GM12875 (cell line): ENCODE data around the gene SCRG1.

Source experiments
- H3K4me3 ChIP-seq: one replicate; pipeline ENCODE4 v1.5.1; 2011; ENCODE audit warnings: low read depth, low read length, control low read depth
- TF ChIP-seq, protein P1 (sequence below): IDR thresholded peaks from 2 replicates; pipeline ENCODE4 v1.5.1; 2011; ENCODE audit warnings: low read depth, mild to moderate bottlenecking, control low read depth, inconsistent platforms, low read length, moderate library complexity, borderline replicate concordance; ENCODE audit not compliant: insufficient read depth

Gene SCRG1

DNA sequence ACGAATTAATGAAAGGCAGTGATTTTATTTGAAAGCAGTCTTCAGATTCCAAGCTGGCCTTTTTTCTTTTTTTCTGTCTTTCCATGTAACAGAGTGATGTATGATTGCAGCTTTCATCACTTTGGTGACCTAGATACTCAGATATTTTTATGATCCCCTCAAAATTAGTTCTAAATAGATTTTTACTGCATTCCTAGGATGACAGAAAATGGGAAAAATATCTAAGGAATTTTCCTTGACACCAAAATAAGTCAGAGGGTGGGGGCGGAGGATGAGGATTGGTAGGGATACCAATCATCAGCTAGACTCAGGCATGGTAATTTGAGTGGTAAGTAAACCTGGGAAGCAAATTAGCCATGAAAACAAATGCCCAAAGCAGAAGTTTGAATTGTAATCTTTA, 52.8 kb downstream of the SCRG1 start:
- H3K4me3 ChIP-seq, result no peak overlapping the region
- TF ChIP-seq, protein P1, sequence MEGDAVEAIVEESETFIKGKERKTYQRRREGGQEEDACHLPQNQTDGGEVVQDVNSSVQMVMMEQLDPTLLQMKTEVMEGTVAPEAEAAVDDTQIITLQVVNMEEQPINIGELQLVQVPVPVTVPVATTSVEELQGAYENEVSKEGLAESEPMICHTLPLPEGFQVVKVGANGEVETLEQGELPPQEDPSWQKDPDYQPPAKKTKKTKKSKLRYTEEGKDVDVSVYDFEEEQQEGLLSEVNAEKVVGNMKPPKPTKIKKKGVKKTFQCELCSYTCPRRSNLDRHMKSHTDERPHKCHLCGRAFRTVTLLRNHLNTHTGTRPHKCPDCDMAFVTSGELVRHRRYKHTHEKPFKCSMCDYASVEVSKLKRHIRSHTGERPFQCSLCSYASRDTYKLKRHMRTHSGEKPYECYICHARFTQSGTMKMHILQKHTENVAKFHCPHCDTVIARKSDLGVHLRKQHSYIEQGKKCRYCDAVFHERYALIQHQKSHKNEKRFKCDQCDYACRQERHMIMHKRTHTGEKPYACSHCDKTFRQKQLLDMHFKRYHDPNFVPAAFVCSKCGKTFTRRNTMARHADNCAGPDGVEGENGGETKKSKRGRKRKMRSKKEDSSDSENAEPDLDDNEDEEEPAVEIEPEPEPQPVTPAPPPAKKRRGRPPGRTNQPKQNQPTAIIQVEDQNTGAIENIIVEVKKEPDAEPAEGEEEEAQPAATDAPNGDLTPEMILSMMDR, result no peak

DNA sequence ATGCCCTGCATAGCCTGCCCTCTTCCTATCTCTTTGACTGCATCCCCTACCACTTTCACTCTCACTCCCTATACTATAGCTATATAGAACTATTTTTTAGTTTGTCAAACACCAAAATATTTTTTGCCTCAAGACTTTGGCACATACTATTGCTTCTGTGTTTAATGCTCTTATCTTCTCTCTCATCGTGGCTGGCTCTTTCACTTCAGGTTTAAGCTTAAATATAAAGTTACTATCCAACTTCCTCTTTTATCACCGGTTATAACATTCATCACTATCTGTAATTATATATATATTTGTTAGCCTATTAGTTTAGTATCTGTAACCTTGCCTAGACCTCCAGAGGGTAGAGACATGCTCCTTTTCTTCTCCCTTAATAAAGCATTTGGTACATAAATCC, 53.3 kb downstream of the SCRG1 start:
- TF ChIP-seq, protein P1, result no peak
- no peak overlapping the region for H3K4me3 ChIP-seq

DNA sequence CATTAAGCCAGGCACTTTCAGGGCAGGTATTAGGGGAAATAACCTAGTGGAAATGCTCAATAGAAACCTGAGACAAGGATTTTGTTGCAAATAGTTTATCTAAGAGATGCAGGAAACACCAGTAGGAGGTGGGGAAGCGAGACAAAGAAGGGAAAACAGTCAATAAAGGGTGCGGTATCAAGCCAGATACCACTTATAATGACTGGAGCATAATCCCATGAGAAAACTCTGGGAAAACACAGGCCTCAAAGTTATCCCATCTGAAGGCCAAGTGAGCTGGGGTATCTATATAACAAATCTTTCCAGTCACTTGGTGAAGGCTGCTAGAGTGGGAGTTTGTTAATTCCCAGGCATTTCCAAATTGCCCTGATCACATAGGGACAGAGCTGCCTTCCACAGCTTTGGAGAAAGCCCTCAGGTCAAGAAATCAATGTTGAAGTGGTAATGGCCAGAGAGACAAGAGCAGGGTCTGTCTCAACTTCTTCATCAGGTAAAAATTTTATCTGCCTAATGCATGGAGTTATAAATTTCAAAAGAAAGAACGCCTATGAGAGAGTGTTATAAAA, 55.0 kb downstream of the SCRG1 start:
- TF ChIP-seq, protein P1, result no peak
- no peak overlapping the region for H3K4me3 ChIP-seq

DNA sequence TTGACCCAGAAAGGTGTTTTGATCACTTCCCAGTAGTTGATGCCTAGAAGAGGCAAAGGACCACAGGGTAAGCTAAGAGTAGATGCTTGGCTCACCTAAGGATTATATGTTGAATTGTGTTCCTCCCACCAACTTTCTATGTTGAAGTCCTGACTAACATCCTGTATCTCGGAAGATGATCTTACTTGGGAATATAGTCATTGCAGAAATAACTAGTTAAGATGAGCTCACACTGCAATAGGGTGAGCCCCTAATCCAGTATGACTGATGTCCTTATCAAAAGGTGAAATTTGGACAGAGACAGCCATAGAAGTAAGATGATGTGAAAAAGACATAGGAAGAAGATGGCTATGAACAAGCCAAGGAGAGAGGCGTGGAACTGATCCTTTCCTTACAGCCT, 61.5 kb downstream of the SCRG1 start:
- TF ChIP-seq, protein P1, result no peak
- H3K4me3 ChIP-seq, result no peak overlapping the region

DNA sequence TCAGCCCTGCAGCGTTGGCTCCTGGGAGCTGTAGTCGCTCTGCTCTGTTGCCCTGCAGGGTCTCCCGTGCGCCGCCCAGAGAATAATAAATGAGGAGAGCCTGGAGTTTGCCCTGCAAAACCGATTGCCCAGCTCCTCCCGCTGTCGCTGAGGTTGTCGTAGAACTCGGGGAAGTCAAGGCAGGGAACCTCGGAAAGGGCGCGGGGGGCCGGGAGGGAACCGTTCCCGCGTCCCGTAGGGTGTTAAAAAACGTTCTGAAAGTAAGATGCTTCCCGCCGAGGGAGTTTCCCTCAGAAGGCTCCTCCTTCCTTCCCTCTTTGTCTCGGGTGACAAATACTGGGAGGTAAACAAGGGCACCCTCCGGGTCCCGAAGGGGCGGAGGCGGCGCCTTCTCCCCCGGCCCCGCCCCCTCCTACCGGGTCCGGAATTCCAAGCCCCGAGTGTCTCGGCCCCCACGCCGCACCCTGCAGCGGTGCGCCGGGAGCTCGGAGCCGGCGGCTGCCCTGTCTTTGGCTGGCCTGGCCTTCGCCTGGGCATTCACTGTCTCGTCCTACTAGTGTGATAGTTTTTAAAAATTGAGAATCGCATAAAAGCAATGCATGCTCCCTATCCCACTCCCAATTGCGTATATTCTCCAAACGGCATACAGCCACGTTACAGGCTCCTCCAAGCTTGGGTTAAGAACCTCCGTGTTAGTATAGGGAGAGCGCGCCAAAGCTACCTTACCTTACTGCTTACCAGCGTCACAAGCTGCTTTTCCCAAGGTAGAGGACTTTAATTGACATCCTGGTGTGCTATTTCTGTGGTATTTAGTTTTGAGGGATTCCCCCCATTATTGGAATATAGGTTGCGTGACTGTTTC, 63.8 kb downstream of the SCRG1 start:
- H3K4me3 ChIP-seq, result peak overlapping the region; percentile 63
- TF ChIP-seq, protein P1, result no peak
